H1 (cell line): ENCODE results near the gene THOC6. TPM values are rescaled to one million over a fixed set of nuclear protein-coding genes. Genes with fewer than 3 reads are reported as not detected.

Experiments
- CTCF ChIA-PET: fragments of 300-600 bp; sonication (Branson Sonifier 250); formaldehyde crosslinking; loops from one replicate; lab custom pipeline; 2021; ENCODE audit not compliant: partially characterized antibody; lab: Charles Lee
- POLR2A ChIA-PET: fragments of 300-600 bp; sonication (Branson Sonifier 250); formaldehyde crosslinking; loops from one replicate; lab custom pipeline; 2021; ENCODE audit warnings: inconsistent platforms; ENCODE audit not compliant: partially characterized antibody; lab: Charles Lee
- DNase-seq, 2 experiments: peaks; one replicate each; pipeline versions ENCODE4 v3.0.0 to v3.0.0-alpha.2; 2010 to 2022; ENCODE audit warnings: low spot score in 2 of 2, low read depth in 1 of 2, mixed read lengths in 1 of 2
- FAIRE-seq: peaks from 2 replicates; lab custom pipeline; 2011; peaks lifted over from hg19 to GRCh38; lab: Jason Lieb, UNC
- H2AFZ ChIP-seq: 2 replicates; pipeline ENCODE4 v1.8.1; 2012; ENCODE audit warnings: low read length, inconsistent platforms
- H2AK5ac ChIP-seq: 2 replicates; pipeline ENCODE4 v1.6.1; 2013; ENCODE audit warnings: low read depth, low read length
- H2BK120ac ChIP-seq: replicated peaks from 2 replicates; pipeline ENCODE3; 2013; ENCODE audit warnings: low read depth, low read length, inconsistent platforms
- H2BK12ac ChIP-seq: 2 replicates; pipeline ENCODE4 v1.6.1; 2013; ENCODE audit warnings: low read depth, low read length
- H2BK15ac ChIP-seq: 2 replicates; pipeline ENCODE4 v1.6.1; 2013; ENCODE audit warnings: low read length
- H2BK20ac ChIP-seq: 2 replicates; pipeline ENCODE4 v1.6.1; 2013; ENCODE audit warnings: low read length
- H2BK5ac ChIP-seq: 2 replicates; pipeline ENCODE4 v1.6.1; 2013; ENCODE audit warnings: low read depth, low read length
- H3K14ac ChIP-seq: 2 replicates; pipeline ENCODE4 v1.6.1; 2013; ENCODE audit warnings: inconsistent platforms; ENCODE audit not compliant: insufficient read length
- H3K18ac ChIP-seq: 2 replicates; pipeline ENCODE4 v1.6.1; 2013; ENCODE audit warnings: low read length; ENCODE audit errors: extremely low read depth
- H3K23ac ChIP-seq: 2 replicates; pipeline ENCODE4 v1.6.1; 2013; ENCODE audit warnings: inconsistent platforms; ENCODE audit not compliant: insufficient read length
- H3K23me2 ChIP-seq: 2 replicates; pipeline ENCODE4 v1.6.1; 2013; ENCODE audit warnings: low read depth, low read length
- H3K27ac ChIP-seq: 2 replicates; pipeline ENCODE4 v1.6.1; 2011; ENCODE audit warnings: low read depth, low read length, inconsistent platforms
- H3K27me3 ChIP-seq, 4 experiments: replicated peaks in 1 of 4; 1 replicate in 1 of 4; 2 replicates in 3 of 4; pipeline versions ENCODE4 v1.6.1 to v1.8.1; 2011 to 2013; ENCODE audit warnings: low read length in 3 of 4, mild to moderate bottlenecking in 3 of 4, inconsistent platforms in 2 of 4, mixed read lengths in 2 of 4, moderate library complexity in 1 of 4; ENCODE audit not compliant: control insufficient read depth in 3 of 4, insufficient read depth in 3 of 4; ENCODE audit errors: extremely low read depth in 1 of 4
- H3K36me3 ChIP-seq, 4 experiments: 2 replicates each; pipeline versions ENCODE4 v1.6.1 to v1.8.1; 2011 to 2013; ENCODE audit warnings: mild to moderate bottlenecking in 4 of 4, low read length in 3 of 4, moderate library complexity in 2 of 4, control low read depth in 1 of 4, inconsistent platforms in 1 of 4; ENCODE audit not compliant: insufficient read depth in 4 of 4, control insufficient read depth in 2 of 4
- H3K4ac ChIP-seq: replicated peaks from 2 replicates; pipeline ENCODE3; 2013; ENCODE audit warnings: low read length, low read depth, mixed read lengths, inconsistent platforms; ENCODE audit not compliant: insufficient read length
- H3K4me1 ChIP-seq, 4 experiments: replicated peaks in 1 of 4; 1 replicate in 1 of 4; 2 replicates in 3 of 4; pipeline versions ENCODE4 v1.6.1 to v1.8.1; 2011 to 2013; ENCODE audit warnings: low read length in 3 of 4, inconsistent platforms in 2 of 4, mixed read lengths in 1 of 4; ENCODE audit not compliant: insufficient read depth in 4 of 4, control insufficient read depth in 3 of 4
- H3K4me2 ChIP-seq, 2 experiments: 2 replicates each; pipeline versions ENCODE4 v1.6.1 to v1.8.1; 2011 to 2013; ENCODE audit warnings: low read depth in 2 of 2, low read length in 2 of 2, control low read depth in 1 of 2, inconsistent platforms in 1 of 2, mild to moderate bottlenecking in 1 of 2; ENCODE audit not compliant: insufficient read depth in 1 of 2
- H3K4me3 ChIP-seq, 4 experiments: fragments of 200-600, 300-600 bp in 1 of 4; sonication (generic), shearing (Covaris generic), sonication (Bioruptor Twin) in 1 of 4; 2 replicates each; pipeline versions ENCODE4 v1.5.1 to v1.8.1; 2011 to 2016; ENCODE audit warnings: low read length in 4 of 4, low read depth in 3 of 4, control low read depth in 2 of 4, inconsistent platforms in 2 of 4, mild to moderate bottlenecking in 2 of 4, mixed read lengths in 1 of 4, moderate library complexity in 1 of 4; ENCODE audit not compliant: insufficient read depth in 2 of 4; ENCODE audit errors: extremely low read depth in 1 of 4
- H3K56ac ChIP-seq: replicated peaks from 2 replicates; pipeline ENCODE3; 2013; ENCODE audit warnings: low read depth, mild to moderate bottlenecking, mixed read lengths, low read length, inconsistent platforms; ENCODE audit not compliant: insufficient read length
- H3K79me1 ChIP-seq: 2 replicates; pipeline ENCODE4 v1.6.1; 2013; ENCODE audit warnings: low read depth, low read length, control low read depth
- H3K79me2 ChIP-seq, 2 experiments: 2 replicates each; pipeline versions ENCODE4 v1.6.1 to v1.8.1; 2012 to 2013; ENCODE audit warnings: low read length in 2 of 2, mild to moderate bottlenecking in 2 of 2, inconsistent platforms in 1 of 2; ENCODE audit not compliant: insufficient read depth in 2 of 2, control insufficient read depth in 1 of 2
- H3K9ac ChIP-seq, 4 experiments: replicated peaks in 1 of 4; 1 replicate in 1 of 4; 2 replicates in 3 of 4; pipeline versions ENCODE4 v1.6.1 to v1.8.1; 2011 to 2013; ENCODE audit warnings: low read depth in 3 of 4, low read length in 3 of 4, control low read depth in 2 of 4, mild to moderate bottlenecking in 2 of 4, moderate library complexity in 2 of 4, inconsistent platforms in 1 of 4; ENCODE audit errors: extremely low read depth in 1 of 4
- H3K9me3 ChIP-seq, 2 experiments: 2 replicates each; pipeline versions ENCODE4 v1.6.1 to v1.8.1; 2012 to 2013; ENCODE audit warnings: mild to moderate bottlenecking in 2 of 2, moderate library complexity in 2 of 2, control low read depth in 1 of 2, inconsistent platforms in 1 of 2, low read depth in 1 of 2, low read length in 1 of 2, mixed read lengths in 1 of 2; ENCODE audit not compliant: insufficient read depth in 2 of 2
- H4K20me1 ChIP-seq, 2 experiments: replicated peaks in 1 of 2; 2 replicates each; pipeline versions ENCODE3 to v1.8.1; 2011 to 2013; ENCODE audit warnings: inconsistent platforms in 2 of 2, low read length in 2 of 2, mild to moderate bottlenecking in 1 of 2; ENCODE audit not compliant: insufficient read depth in 2 of 2, control insufficient read depth in 1 of 2
- H4K5ac ChIP-seq: 2 replicates; pipeline ENCODE4 v1.6.1; 2013; ENCODE audit warnings: low read length, low read depth, mixed read lengths, inconsistent platforms; ENCODE audit not compliant: insufficient read length
- H4K8ac ChIP-seq: 2 replicates; pipeline ENCODE4 v1.8.0; 2013; ENCODE audit warnings: mild to moderate bottlenecking, moderate library complexity, low read length, inconsistent platforms; ENCODE audit not compliant: insufficient read depth; ENCODE audit errors: extremely low read depth
- H4K91ac ChIP-seq: replicated peaks from 2 replicates; pipeline ENCODE3; 2013; ENCODE audit warnings: low read length, mixed read lengths, inconsistent platforms; ENCODE audit not compliant: insufficient read length
- BRCA1 ChIP-seq: IDR thresholded peaks from 2 replicates; pipeline ENCODE4 v1.6.1; 2012; ENCODE audit warnings: low read depth, low read length, improper control_type of control experiment
- CHD2 ChIP-seq: IDR thresholded peaks from 2 replicates; pipeline ENCODE4 v1.6.1; 2012; ENCODE audit warnings: low read length, improper control_type of control experiment
- EP300 ChIP-seq, 2 experiments: IDR thresholded peaks; 1 replicate in 1 of 2; 2 replicates in 1 of 2; pipeline ENCODE4 v1.6.1; 2011 to 2012; ENCODE audit warnings: low read depth in 2 of 2, low read length in 2 of 2, mild to moderate bottlenecking in 2 of 2, borderline replicate concordance in 1 of 2, inconsistent platforms in 1 of 2, moderate library complexity in 1 of 2
- KDM4A ChIP-seq: IDR thresholded peaks from one replicate; pipeline ENCODE4 v1.7.1; 2012; ENCODE audit warnings: low read depth, mild to moderate bottlenecking, moderate library complexity, low read length, inconsistent platforms; ENCODE audit not compliant: severe bottlenecking
- ZNF274 ChIP-seq: IDR thresholded peaks from 2 replicates; pipeline ENCODE4 v1.7.0; 2012; ENCODE audit warnings: low read length, borderline replicate concordance; ENCODE audit errors: extremely low read depth
- WGBS, 2 experiments: shearing (Covaris generic) in 1 of 2; methylation state at CpG; one replicate each; pipeline versions ENCODE4 v1.1.6 to v1.1.7; 2013 to 2015; ENCODE audit warnings: low lambda C conversion rate in 2 of 2, mixed read lengths in 2 of 2, inconsistent platforms in 1 of 2, low coverage in 1 of 2, missing lambda C conversion rate in 1 of 2; ENCODE audit not compliant: insufficient replicate concordance in 2 of 2, insufficient coverage in 1 of 2, insufficient read length in 1 of 2; ENCODE audit errors: extremely low coverage in 1 of 2, missing lambda C conversion rate in 1 of 2; 5-methylcytosine and 5-hydroxymethylcytosine counted together
- polyA plus RNA-seq, 7 experiments: library from polyadenylated mRNA; depleted of rRNA in 3 of 7; stranded (reverse) in 5 of 7; unstranded in 2 of 7; fragments of >200 nt in 5 of 7; fragments of 200-250 nt in 2 of 7; gene quantifications; 1 replicate in 5 of 7; 2 replicates in 1 of 7; 4 replicates in 1 of 7; pipeline versions ENCODE4 v1.2.1 to v1.2.3, GENCODE V29; 2011 to 2013; ENCODE audit warnings: missing spikeins in 2 of 7, mixed read lengths in 2 of 7
- total RNA-seq: library from RNA; stranded (reverse); fragmentation: NEBNext Ultra II Directional; extraction: Animal tissue kit (Norgen Biotek cat#: 25700); gene quantifications from 2 replicates; pipeline ENCODE4 v1.2.1, GENCODE V29; 2021

The THOC6 gene
- total and polyA plus RNA-seq, 2 of the 8 experiments (the other 6 are each of a cell fraction or from before 2014, with no cell fraction given): 78.5 to 111 TPM

DNA sequence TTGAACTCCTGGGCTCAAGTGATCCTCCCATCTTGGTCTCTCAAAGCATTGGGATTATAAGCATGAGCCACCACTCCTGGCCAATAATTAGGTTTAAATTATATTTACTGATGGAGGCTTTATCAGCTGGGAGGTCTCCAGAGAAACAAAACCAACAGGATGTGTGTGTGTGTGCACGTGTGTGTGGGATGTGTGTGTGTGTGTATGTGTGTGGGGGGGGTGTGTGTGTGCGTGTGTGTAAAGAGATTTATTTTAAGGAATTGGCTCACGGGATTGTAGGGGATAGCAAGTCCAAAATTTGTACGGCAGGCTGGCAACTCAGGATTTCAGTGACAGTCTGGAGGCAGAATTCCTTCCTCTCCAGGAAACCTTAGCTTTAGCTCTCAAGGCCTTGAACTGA lies 27.2 kb downstream of the THOC6 start:
- FAIRE-seq: no peak
- no peak overlapping the region for H3K4ac ChIP-seq
- H3K9me3 ChIP-seq: no peaks in the 10 kb centered on the region
- H2BK15ac ChIP-seq: no peak overlapping the region
- 86 to 100% methylated on average over 1 to 4 of the region's 4 CpGs for WGBS, 2 experiments
- peaks cover 0 to 7% (median 4%) of the 10 kb centered on the region in 4 experiments; a peak in 3 of 7 replicates for H3K4me1 ChIP-seq
- no peaks in the 10 kb centered on the region; a peak in 1 of 8 replicates for H3K36me3 ChIP-seq
- no peak overlapping the region for H3K56ac ChIP-seq
- ChIA-PET POLR2A (interaction anchor here (0.7 to 6.1 kb wide), 10 partner anchors 13 to 81 kb away, joined by 3 to 94 read pairs (median 4); partner anchors contain the start of genes BICDL2, HCFC1R1, PAQR4 and THOC6), CTCF (interaction anchor here (0.9 to 7.4 kb wide), 5 partner anchors 9 to 26 kb away, joined by 3 to 117 read pairs (median 7); no protein-coding TSS in a partner anchor)
- no peak overlapping the region for H3K18ac ChIP-seq
- H4K20me1 ChIP-seq: peaks cover 0 to 18% of the 10 kb centered on the region in 2 experiments
- no peak overlapping the region for H3K4me3 ChIP-seq
- no peak overlapping the region for H2BK120ac ChIP-seq
- H2BK12ac ChIP-seq: no peak overlapping the region
- H3K27me3 ChIP-seq: peaks cover 0 to 8% (median 3%) of the 10 kb centered on the region in 4 experiments; a peak in 6 of 7 replicates
- no peak overlapping the region for H3K23ac ChIP-seq
- H3K27ac ChIP-seq: no peak overlapping the region
- no peak for DNase-seq
- H3K23me2 ChIP-seq: peaks cover 6% of the 10 kb centered on the region; the same call in 1 of the 2 replicates
- H4K91ac ChIP-seq: no peak overlapping the region
- no peak overlapping the region for H2BK20ac ChIP-seq
- H4K5ac ChIP-seq: no peak overlapping the region
- no peak overlapping the region for H2AFZ ChIP-seq
- no peaks in the 10 kb centered on the region for H3K79me2 ChIP-seq
- no peak overlapping the region for H3K14ac ChIP-seq
- no peak overlapping the region for H2BK5ac ChIP-seq
- no peak overlapping the region for H4K8ac ChIP-seq
- H3K4me2 ChIP-seq: no peak overlapping the region
- no peaks in the 10 kb centered on the region for H3K79me1 ChIP-seq
- H3K9ac ChIP-seq: no peak overlapping the region
- no peak overlapping the region for H2AK5ac ChIP-seq
- no peak for TF ChIP-seq BRCA1
- no peak for TF ChIP-seq EP300 (IDR thresholded peaks at IDR 0.05; ENCODE audit: borderline replicate concordance in 1 of 2, low read depth in 2 of 2, low read length in 2 of 2)
- no peak for TF ChIP-seq KDM4A
- TF ChIP-seq CHD2: no peak
- TF ChIP-seq ZNF274: no peak
